HL-60 (cell line): ENCODE measurements around the gene FANCM.

Experiments used
- DNase-seq, 2 experiments: peaks; one replicate each; pipeline ENCODE4 v3.0.0-alpha.2; 2010 to 2020; ENCODE audit warnings: low read depth in 1 of 2, low spot score in 1 of 2
- H3K27ac ChIP-seq: fragments of 250-450 bp; sonication (Bioruptor Pico); replicated peaks from 2 replicates; pipeline ENCODE4 v1.5.1; 2020; ENCODE audit warnings: mild to moderate bottlenecking, moderate library complexity
- H3K27me3 ChIP-seq: fragments of 250-450 bp; sonication (Bioruptor Pico); 2 replicates; pipeline ENCODE4 v1.5.1; 2021; ENCODE audit warnings: mild to moderate bottlenecking, moderate library complexity; ENCODE audit not compliant: insufficient read depth, poor library complexity, severe bottlenecking
- H3K4me3 ChIP-seq: replicated peaks from 2 replicates; pipeline ENCODE4 v1.5.1; 2011; ENCODE audit warnings: mild to moderate bottlenecking, control low read depth, low read length; ENCODE audit not compliant: insufficient read depth
- GABPA ChIP-seq: IDR thresholded peaks from 2 replicates; pipeline ENCODE4 v1.6.1; 2012; ENCODE audit warnings: low read depth
- POLR2AphosphoS5 ChIP-seq: IDR thresholded peaks from 2 replicates; pipeline ENCODE4 v1.6.1; 2012; ENCODE audit warnings: low read depth
- SPI1 ChIP-seq: IDR thresholded peaks from 2 replicates; pipeline ENCODE4 v1.6.1; 2012; ENCODE audit warnings: low read depth, mild to moderate bottlenecking, borderline replicate concordance
- TF ChIP-seq, protein P1 (sequence below): IDR thresholded peaks from 2 replicates; pipeline ENCODE4 v1.6.1; 2012; ENCODE audit warnings: low read depth; ENCODE audit not compliant: insufficient replicate concordance
- TF ChIP-seq, protein P2 (sequence below): IDR thresholded peaks from one replicate; pipeline ENCODE4 v1.5.1; 2011; ENCODE audit warnings: low read length, control low read depth, inconsistent platforms; ENCODE audit not compliant: insufficient read depth

Gene FANCM

DNA sequence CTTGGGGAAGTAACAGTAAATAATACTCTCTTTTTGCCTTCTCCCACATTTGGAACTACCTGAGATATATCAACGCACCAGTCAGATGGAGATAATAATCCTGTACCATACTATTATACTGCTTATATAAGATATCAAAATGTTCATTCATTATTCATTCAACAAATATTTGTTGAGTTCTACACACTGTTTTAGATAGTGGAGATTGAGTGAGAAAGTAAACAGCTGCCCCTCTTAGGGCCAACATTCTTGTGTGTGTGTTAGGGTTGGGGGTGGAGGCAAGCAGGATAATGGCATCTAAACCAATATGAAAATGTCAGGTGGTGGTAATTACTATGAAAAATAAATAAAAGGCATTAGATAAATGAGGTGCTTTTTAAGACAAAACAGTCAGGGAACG is 103.3 kb downstream of the FANCM start:
- no peak for DNase-seq
- H3K27ac ChIP-seq = no peak overlapping the region
- no peaks in the 10 kb centered on the region for H3K27me3 ChIP-seq
- no peak overlapping the region for H3K4me3 ChIP-seq
- TF ChIP-seq GABPA (no peak), POLR2AphosphoS5 (no peak), SPI1 (no peak)
- TF ChIP-seq, protein P1, sequence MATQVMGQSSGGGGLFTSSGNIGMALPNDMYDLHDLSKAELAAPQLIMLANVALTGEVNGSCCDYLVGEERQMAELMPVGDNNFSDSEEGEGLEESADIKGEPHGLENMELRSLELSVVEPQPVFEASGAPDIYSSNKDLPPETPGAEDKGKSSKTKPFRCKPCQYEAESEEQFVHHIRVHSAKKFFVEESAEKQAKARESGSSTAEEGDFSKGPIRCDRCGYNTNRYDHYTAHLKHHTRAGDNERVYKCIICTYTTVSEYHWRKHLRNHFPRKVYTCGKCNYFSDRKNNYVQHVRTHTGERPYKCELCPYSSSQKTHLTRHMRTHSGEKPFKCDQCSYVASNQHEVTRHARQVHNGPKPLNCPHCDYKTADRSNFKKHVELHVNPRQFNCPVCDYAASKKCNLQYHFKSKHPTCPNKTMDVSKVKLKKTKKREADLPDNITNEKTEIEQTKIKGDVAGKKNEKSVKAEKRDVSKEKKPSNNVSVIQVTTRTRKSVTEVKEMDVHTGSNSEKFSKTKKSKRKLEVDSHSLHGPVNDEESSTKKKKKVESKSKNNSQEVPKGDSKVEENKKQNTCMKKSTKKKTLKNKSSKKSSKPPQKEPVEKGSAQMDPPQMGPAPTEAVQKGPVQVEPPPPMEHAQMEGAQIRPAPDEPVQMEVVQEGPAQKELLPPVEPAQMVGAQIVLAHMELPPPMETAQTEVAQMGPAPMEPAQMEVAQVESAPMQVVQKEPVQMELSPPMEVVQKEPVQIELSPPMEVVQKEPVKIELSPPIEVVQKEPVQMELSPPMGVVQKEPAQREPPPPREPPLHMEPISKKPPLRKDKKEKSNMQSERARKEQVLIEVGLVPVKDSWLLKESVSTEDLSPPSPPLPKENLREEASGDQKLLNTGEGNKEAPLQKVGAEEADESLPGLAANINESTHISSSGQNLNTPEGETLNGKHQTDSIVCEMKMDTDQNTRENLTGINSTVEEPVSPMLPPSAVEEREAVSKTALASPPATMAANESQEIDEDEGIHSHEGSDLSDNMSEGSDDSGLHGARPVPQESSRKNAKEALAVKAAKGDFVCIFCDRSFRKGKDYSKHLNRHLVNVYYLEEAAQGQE = no peak
- TF ChIP-seq, protein P2, sequence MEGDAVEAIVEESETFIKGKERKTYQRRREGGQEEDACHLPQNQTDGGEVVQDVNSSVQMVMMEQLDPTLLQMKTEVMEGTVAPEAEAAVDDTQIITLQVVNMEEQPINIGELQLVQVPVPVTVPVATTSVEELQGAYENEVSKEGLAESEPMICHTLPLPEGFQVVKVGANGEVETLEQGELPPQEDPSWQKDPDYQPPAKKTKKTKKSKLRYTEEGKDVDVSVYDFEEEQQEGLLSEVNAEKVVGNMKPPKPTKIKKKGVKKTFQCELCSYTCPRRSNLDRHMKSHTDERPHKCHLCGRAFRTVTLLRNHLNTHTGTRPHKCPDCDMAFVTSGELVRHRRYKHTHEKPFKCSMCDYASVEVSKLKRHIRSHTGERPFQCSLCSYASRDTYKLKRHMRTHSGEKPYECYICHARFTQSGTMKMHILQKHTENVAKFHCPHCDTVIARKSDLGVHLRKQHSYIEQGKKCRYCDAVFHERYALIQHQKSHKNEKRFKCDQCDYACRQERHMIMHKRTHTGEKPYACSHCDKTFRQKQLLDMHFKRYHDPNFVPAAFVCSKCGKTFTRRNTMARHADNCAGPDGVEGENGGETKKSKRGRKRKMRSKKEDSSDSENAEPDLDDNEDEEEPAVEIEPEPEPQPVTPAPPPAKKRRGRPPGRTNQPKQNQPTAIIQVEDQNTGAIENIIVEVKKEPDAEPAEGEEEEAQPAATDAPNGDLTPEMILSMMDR = no peak

DNA sequence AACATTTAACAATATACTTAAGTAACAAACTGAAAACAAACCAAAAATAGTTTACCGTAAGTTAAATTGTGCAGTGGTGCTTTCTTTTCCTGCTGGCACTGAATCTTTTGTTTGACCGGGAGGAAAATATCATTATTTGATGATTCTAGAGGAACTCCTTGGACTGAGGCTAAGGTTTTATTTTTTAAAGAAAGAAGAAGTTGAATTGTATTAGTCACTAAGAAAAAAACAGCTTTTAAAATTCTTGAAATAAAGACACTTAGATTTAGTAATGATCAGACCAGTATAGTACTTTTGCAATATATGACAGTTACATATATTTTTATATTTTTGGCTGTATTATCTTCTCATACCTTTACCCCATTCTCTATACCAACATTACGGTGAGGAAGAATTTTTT is 107.0 kb downstream of the FANCM start:
- Histone ChIP-seq H3K27me3 (no peaks in the 10 kb centered on the region), H3K4me3 (no peak overlapping the region), H3K27ac (no peak overlapping the region)
- DNase-seq = no peak
- TF ChIP-seq, protein P2 = no peak
- TF ChIP-seq GABPA (no peak), SPI1 (no peak), POLR2AphosphoS5 (no peak)
- TF ChIP-seq, protein P1 = no peak

DNA sequence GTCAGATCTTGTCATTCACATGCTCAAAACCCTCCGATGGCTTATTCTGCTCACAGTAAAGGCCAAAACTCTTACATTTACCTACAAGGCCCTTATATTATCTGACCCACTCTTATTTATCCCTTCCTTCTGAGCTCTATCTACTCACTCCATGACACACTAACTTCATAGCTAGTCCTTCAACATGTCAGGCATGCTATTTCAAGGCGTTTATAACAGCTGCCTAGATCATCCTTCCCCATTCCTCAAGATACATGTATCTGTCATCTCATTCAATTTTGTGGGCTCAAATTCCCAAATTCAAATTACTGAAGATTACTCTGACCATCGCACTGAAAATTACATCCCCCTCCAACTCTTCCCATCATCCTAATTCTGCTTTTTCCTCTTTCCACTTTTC is 110.4 kb downstream of the FANCM start:
- TF ChIP-seq, protein P1 = no peak
- no peak for DNase-seq
- H3K27me3 ChIP-seq = no peaks in the 10 kb centered on the region
- no peak overlapping the region for H3K27ac ChIP-seq
- H3K4me3 ChIP-seq = no peak overlapping the region

DNA sequence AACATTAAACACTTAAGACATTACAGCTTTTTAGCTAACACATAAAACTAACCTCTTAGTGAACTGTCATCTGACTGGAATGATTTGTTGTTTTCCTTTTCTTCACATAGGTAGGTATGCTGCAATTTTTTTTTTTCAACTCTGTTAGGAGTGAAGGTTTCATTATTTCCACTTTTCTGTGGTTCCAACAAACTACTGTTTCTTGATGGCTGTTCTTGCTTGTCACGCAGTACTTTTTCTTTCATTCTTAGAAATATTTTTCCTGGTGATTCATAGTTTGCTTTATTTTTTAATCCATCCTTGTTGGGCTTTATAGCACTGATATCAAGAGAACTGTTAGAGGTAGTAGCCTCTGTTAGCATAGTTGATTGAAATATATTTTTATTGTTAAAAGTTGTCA is 111.0 kb downstream of the FANCM start:
- Histone ChIP-seq H3K4me3 (no peak overlapping the region), H3K27ac (peak overlapping the region; percentile 34), H3K27me3 (no peaks in the 10 kb centered on the region)
- no peak for TF ChIP-seq GABPA
- TF ChIP-seq, protein P2 = no peak
- no peak for TF ChIP-seq POLR2AphosphoS5
- TF ChIP-seq, protein P1 = no peak
- TF ChIP-seq SPI1 = no peak
- DNase-seq = no peak
